HEK293 (cell line): ENCODE measurements around the gene PAQR6.

ENCODE experiments used
- CTCF ChIA-PET: fragments of 350-600 bp; formaldehyde crosslinking; extraction: SDS; loops from one replicate; lab custom pipeline; 2021; ENCODE audit warnings: antibody characterized with exemption; lab: Yijun Ruan, JAX
- POLR2A ChIA-PET: fragments of 300-600 bp; formaldehyde crosslinking; extraction: SDS; loops from one replicate; lab custom pipeline; 2020; ENCODE audit warnings: antibody characterized with exemption, inconsistent platforms; lab: Yijun Ruan, JAX
- H3K27ac ChIP-seq: fragments of 200-500 bp; sonication (Bioruptor generic); 2 replicates; pipeline ENCODE4 v1.5.1; 2014; ENCODE audit warnings: low read depth, low read length, control low read depth, inconsistent platforms; ENCODE audit errors: extremely low read depth
- H3K36me3 ChIP-seq, 2 experiments: fragments of 200-500 bp in 1 of 2; sonication (Bioruptor generic) in 1 of 2; 1 replicate in 1 of 2; 2 replicates in 1 of 2; pipeline ENCODE4 v1.5.1; 2014 to 2017; ENCODE audit warnings: inconsistent platforms in 2 of 2, low read length in 2 of 2; ENCODE audit not compliant: control insufficient read depth in 2 of 2, insufficient read depth in 1 of 2
- H3K4me1 ChIP-seq: fragments of 200-500 bp; sonication (Bioruptor generic); 2 replicates; pipeline ENCODE4 v1.5.1; 2014; ENCODE audit warnings: mild to moderate bottlenecking, low read length, inconsistent platforms; ENCODE audit not compliant: control insufficient read depth, insufficient read depth
- H3K4me3 ChIP-seq: 2 replicates; pipeline ENCODE4 v1.5.1; 2011; ENCODE audit warnings: low read depth, mild to moderate bottlenecking, control low read depth, low read length, moderate library complexity
- H3K9me3 ChIP-seq: fragments of 200-500 bp; sonication (Bioruptor generic); 2 replicates; pipeline ENCODE4 v1.5.1; 2014; ENCODE audit warnings: low read depth, low read length, inconsistent platforms; ENCODE audit not compliant: control insufficient read depth, insufficient read depth
- FEZF1 ChIP-seq: fragments of 450-650 bp; formaldehyde crosslinking; IDR thresholded peaks from 2 replicates; pipeline ENCODE4 v1.5.1; 2016; ENCODE audit warnings: missing biosample characterization, missing genetic modification characterization
- HIC1 ChIP-seq: fragments of 450-650 bp; formaldehyde crosslinking; IDR thresholded peaks from 2 replicates; pipeline ENCODE4 v1.5.1; 2016; ENCODE audit warnings: missing biosample characterization, missing genetic modification characterization
- HOXD13 ChIP-seq: sonication (generic); formaldehyde crosslinking; IDR thresholded peaks from 2 replicates; pipeline ENCODE4 v1.8.0; 2022; ENCODE audit warnings: missing genetic modification reagents, borderline replicate concordance
- KLF1 ChIP-seq: fragments of 450-650 bp; formaldehyde crosslinking; IDR thresholded peaks from 2 replicates; pipeline ENCODE4 v1.5.1; 2016; ENCODE audit warnings: missing biosample characterization, missing genetic modification characterization
- KLF7 ChIP-seq: fragments of 450-650 bp; formaldehyde crosslinking; IDR thresholded peaks from 2 replicates; pipeline ENCODE4 v1.5.1; 2016; ENCODE audit warnings: missing biosample characterization, missing genetic modification characterization, borderline replicate concordance
- PRDM10 ChIP-seq: fragments of 450-650 bp; formaldehyde crosslinking; IDR thresholded peaks from 2 replicates; pipeline ENCODE4 v1.5.1; 2016; ENCODE audit warnings: missing biosample characterization, missing genetic modification characterization
- ZBTB17 ChIP-seq: fragments of 450-650 bp; formaldehyde crosslinking; IDR thresholded peaks from 2 replicates; pipeline ENCODE4 v1.5.1; 2016; ENCODE audit warnings: missing biosample characterization, missing genetic modification characterization
- ZBTB21 ChIP-seq: fragments of 450-650 bp; formaldehyde crosslinking; IDR thresholded peaks from 2 replicates; pipeline ENCODE4 v1.5.1; 2017; ENCODE audit warnings: missing biosample characterization, missing genetic modification characterization
- ZFP3 ChIP-seq: fragments of 450-650 bp; formaldehyde crosslinking; IDR thresholded peaks from 2 replicates; pipeline ENCODE4 v1.5.1; 2016; ENCODE audit warnings: low read depth, missing biosample characterization, missing genetic modification characterization
- ZNF114 ChIP-seq: fragments of 450-650 bp; formaldehyde crosslinking; IDR thresholded peaks from 2 replicates; pipeline ENCODE4 v1.5.0; 2017; ENCODE audit warnings: missing biosample characterization, missing genetic modification characterization
- ZNF239 ChIP-seq: fragments of 450-650 bp; formaldehyde crosslinking; IDR thresholded peaks from 2 replicates; pipeline ENCODE4 v1.5.1; 2016; ENCODE audit warnings: missing biosample characterization, missing genetic modification characterization
- ZNF37A ChIP-seq: fragments of 450-650 bp; IDR thresholded peaks from 2 replicates; pipeline ENCODE4 v1.5.1; 2018; ENCODE audit warnings: missing biosample characterization, missing genetic modification characterization
- ZNF391 ChIP-seq: fragments of 450-650 bp; formaldehyde crosslinking; IDR thresholded peaks from 2 replicates; pipeline ENCODE4 v1.5.1; 2016; ENCODE audit warnings: low read depth, missing biosample characterization, missing genetic modification characterization, borderline replicate concordance
- ZNF394 ChIP-seq: fragments of 450-650 bp; formaldehyde crosslinking; IDR thresholded peaks from 2 replicates; pipeline ENCODE4 v1.5.1; 2016; ENCODE audit warnings: missing biosample characterization, missing genetic modification characterization, mild to moderate bottlenecking, moderate library complexity, borderline replicate concordance
- ZNF514 ChIP-seq: fragments of 450-650 bp; formaldehyde crosslinking; IDR thresholded peaks from 2 replicates; pipeline ENCODE4 v1.5.1; 2016; ENCODE audit warnings: missing biosample characterization, missing genetic modification characterization
- ZNF561 ChIP-seq: fragments of 450-650 bp; IDR thresholded peaks from 2 replicates; pipeline ENCODE4 v1.5.1; 2018; ENCODE audit warnings: missing biosample characterization, missing genetic modification characterization, borderline replicate concordance
- ZNF600 ChIP-seq: fragments of 450-650 bp; formaldehyde crosslinking; IDR thresholded peaks from 2 replicates; pipeline ENCODE4 v1.5.1; 2016; ENCODE audit warnings: missing biosample characterization, missing genetic modification characterization
- ZNF654 ChIP-seq: fragments of 450-650 bp; formaldehyde crosslinking; IDR thresholded peaks from 2 replicates; pipeline ENCODE4 v1.5.1; 2016; ENCODE audit warnings: low read depth, missing biosample characterization, missing genetic modification characterization
- ZNF664 ChIP-seq: fragments of 450-650 bp; formaldehyde crosslinking; IDR thresholded peaks from 2 replicates; pipeline ENCODE4 v1.5.1; 2016; ENCODE audit warnings: missing biosample characterization, missing genetic modification characterization
- ZNF707 ChIP-seq: fragments of 450-650 bp; formaldehyde crosslinking; IDR thresholded peaks from 2 replicates; pipeline ENCODE4 v1.5.1; 2016; ENCODE audit warnings: missing biosample characterization, missing genetic modification characterization
- ZNF76 ChIP-seq: fragments of 450-650 bp; formaldehyde crosslinking; IDR thresholded peaks from 2 replicates; pipeline ENCODE4; 2016; ENCODE audit warnings: low read depth, missing biosample characterization, missing genetic modification characterization, borderline replicate concordance
- ZNF777 ChIP-seq: fragments of 450-650 bp; formaldehyde crosslinking; IDR thresholded peaks from 2 replicates; pipeline ENCODE4 v1.5.1; 2017; ENCODE audit warnings: missing biosample characterization, missing genetic modification characterization, borderline replicate concordance
- ZSCAN5A ChIP-seq: fragments of 450-650 bp; formaldehyde crosslinking; IDR thresholded peaks from 2 replicates; pipeline ENCODE4 v1.5.1; 2016; ENCODE audit warnings: missing biosample characterization, missing genetic modification characterization
- TF ChIP-seq, protein P1 (sequence below): fragments of 450-650 bp; IDR thresholded peaks from 2 replicates; pipeline ENCODE4 v1.5.1; 2018; ENCODE audit warnings: missing biosample characterization, mild to moderate bottlenecking, missing genetic modification characterization

The PAQR6 gene

DNA sequence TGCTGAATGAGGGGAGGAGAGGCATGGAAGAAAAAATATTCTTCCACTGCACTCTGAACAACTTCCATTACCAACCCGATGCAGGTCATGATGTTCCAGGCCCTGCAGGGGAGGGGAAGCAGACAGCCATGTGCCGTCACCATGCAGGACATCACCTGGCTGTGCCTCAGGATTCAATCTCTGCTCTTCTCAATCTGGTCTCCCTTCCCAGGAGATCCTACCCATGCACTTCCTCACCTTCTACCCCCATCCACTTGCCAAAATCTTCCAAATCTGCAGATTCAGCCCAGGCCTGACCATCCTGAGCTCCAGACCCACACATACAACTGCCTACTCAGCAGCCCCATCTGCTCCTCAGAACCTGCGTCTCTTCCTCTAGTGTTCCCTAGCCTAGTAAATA lies 5.8 kb upstream of the PAQR6 start:
- CTCF ChIA-PET, result no interaction called here
- no peaks in the 10 kb centered on the region for H3K9me3 ChIP-seq
- H3K27ac ChIP-seq, result no peak overlapping the region
- no peak overlapping the region for H3K4me3 ChIP-seq
- POLR2A ChIA-PET, result interaction anchor here (0.7 to 1.1 kb wide), 2 partner anchors 28 to 84 kb away, joined by 3 to 4 read pairs; partner anchors contain the start of genes CCT3 and TSACC
- no peaks in the 10 kb centered on the region for H3K4me1 ChIP-seq
- H3K36me3 ChIP-seq, result peaks cover 20 to 91% of the 10 kb centered on the region in 2 experiments
- TF ChIP-seq ZNF777 (tag by site-specific recombination), result no peak
- TF ChIP-seq, protein P1, sequence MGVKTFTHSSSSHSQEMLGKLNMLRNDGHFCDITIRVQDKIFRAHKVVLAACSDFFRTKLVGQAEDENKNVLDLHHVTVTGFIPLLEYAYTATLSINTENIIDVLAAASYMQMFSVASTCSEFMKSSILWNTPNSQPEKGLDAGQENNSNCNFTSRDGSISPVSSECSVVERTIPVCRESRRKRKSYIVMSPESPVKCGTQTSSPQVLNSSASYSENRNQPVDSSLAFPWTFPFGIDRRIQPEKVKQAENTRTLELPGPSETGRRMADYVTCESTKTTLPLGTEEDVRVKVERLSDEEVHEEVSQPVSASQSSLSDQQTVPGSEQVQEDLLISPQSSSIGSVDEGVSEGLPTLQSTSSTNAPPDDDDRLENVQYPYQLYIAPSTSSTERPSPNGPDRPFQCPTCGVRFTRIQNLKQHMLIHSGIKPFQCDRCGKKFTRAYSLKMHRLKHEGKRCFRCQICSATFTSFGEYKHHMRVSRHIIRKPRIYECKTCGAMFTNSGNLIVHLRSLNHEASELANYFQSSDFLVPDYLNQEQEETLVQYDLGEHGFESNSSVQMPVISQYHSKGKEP, result no peak
- peak; percentile 43; the same call in 1 of the 2 replicates for TF ChIP-seq ZBTB17
- no peak for TF ChIP-seq ZFP3
- TF ChIP-seq ZNF391, result no peak
- TF ChIP-seq PRDM10 (tag by site-specific recombination), result no peak
- no peak for TF ChIP-seq ZNF76 (tag by site-specific recombination)
- TF ChIP-seq ZNF37A (tag by site-specific recombination), result no peak
- TF ChIP-seq FEZF1 (tag by site-specific recombination), result no peak
- TF ChIP-seq ZNF707 (tag by site-specific recombination), result no peak
- no peak for TF ChIP-seq ZNF654 (tag by site-specific recombination)
- TF ChIP-seq ZNF561, result no peak
- no peak for TF ChIP-seq HOXD13 (CRISPR knock-in tag)
- peak; percentile 87 for TF ChIP-seq ZNF600
- no peak for TF ChIP-seq ZNF239

DNA sequence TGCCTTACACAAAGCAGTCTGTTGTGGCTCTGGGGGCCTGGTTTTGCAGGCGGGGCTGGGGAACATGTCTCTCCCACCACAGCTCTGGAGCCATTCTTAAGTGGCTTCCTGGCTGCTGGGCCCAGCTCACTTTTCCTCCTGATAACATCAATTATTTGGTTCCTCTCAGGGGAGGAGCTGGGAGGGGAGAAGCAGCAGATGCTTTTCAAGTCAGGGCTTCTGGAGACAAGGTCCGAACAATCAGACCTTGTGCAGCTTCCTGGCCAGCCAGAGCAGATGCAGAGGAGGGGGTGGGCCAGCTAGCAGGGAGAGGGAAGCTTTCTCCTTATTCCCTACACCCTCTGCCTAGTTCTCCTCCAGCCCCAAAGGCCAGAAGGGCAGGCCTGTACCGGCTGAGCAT lies 3.7 kb upstream of the PAQR6 start:
- TF ChIP-seq KLF1 (tag by site-specific recombination) (no peak), ZNF394 (peak; percentile 73; the same call in 1 of the 2 replicates)
- TF ChIP-seq, all 188 proteins: peak for 1
- ChIA-PET POLR2A (interaction anchor here (0.9 to 1.2 kb wide), 2 partner anchors 12 to 21 kb away, joined by 3 read pairs; no protein-coding TSS in a partner anchor), CTCF (interaction anchor here (0.9 kb wide), 1 partner anchor 26 kb away, joined by 3 read pairs; no protein-coding TSS in a partner anchor)
- no peak overlapping the region for H3K4me3 ChIP-seq
- no peak overlapping the region for H3K27ac ChIP-seq
- H3K4me1 ChIP-seq, result no peaks in the 10 kb centered on the region
- no peaks in the 10 kb centered on the region for H3K9me3 ChIP-seq
- peaks cover 20 to 75% of the 10 kb centered on the region in 2 experiments for H3K36me3 ChIP-seq

DNA sequence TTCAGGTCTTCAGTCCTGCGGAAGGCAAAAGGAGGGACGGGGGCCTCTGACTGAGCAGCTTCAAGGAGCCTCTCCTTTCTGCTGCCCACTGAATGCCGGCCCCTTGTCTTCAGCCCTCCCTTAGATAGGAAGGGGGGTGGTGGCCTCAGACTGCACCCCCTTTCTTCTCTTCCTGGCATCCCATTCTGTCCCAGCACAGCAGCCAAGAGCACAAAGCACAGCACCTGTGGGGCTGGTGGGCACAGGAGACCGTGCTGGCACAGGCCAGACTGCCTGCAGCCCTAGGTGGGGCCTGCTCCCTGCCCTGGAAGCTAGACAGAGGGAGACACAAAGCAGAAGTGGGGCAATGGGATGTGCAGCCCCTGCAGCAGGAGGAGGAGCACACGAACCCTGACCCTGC lies 1.7 kb upstream of the PAQR6 start:
- Histone ChIP-seq H3K36me3 (peaks cover 7 to 63% of the 10 kb centered on the region in 2 experiments; a peak in 2 of 3 replicates), H3K9me3 (no peaks in the 10 kb centered on the region), H3K4me3 (no peak overlapping the region), H3K4me1 (no peaks in the 10 kb centered on the region), H3K27ac (no peak overlapping the region)
- CTCF ChIA-PET, result interaction anchor here (1.5 to 1.6 kb wide), 2 partner anchors 24 to 109 kb away, joined by 5 to 6 read pairs; no protein-coding TSS in a partner anchor
- POLR2A ChIA-PET, result interaction anchor here (0.5 kb wide), 1 partner anchor 16 kb away, joined by 3 read pairs; no protein-coding TSS in a partner anchor
- TF ChIP-seq ZNF114 (tag by site-specific recombination), result no peak
- no peak for TF ChIP-seq ZSCAN5A (tag by site-specific recombination)
- no peak for TF ChIP-seq ZFP3
- no peak for TF ChIP-seq HIC1 (tag by site-specific recombination)
- no peak for TF ChIP-seq KLF7 (tag by site-specific recombination)
- TF ChIP-seq ZNF664 (tag by site-specific recombination), result no peak
- TF ChIP-seq ZNF514 (tag by site-specific recombination), result no peak
- no peak for TF ChIP-seq ZBTB21 (tag by site-specific recombination)
